ENCODE data around the gene PIEZO2. TPM values are rescaled to one million over a fixed set of nuclear protein-coding genes. Genes with fewer than 3 reads are reported as not detected.

The PIEZO2 gene
- polyA plus RNA-seq, 1 donor (not counting 4 experiments of a cell fraction or from before 2014, with no cell fraction given) = not detected

GRCh38 chr18:10965119-10965518 is 184.2 kb downstream of the PIEZO2 start:
- H2AFZ ChIP-seq (ENCODE audit: control insufficient read depth, low read length) = no peak overlapping the region
- H3K4me3 ChIP-seq (ENCODE audit: control insufficient read depth in 2 of 3, extremely low read depth in 1 of 3, insufficient read depth in 2 of 3, low read depth in 1 of 3, low read length in 3 of 3) = no peak overlapping the region
- FAIRE-seq (no peak), DNase-seq (ENCODE audit: low read depth, low spot score) (no peak)
- H3K9me3 ChIP-seq (ENCODE audit: control insufficient read depth, low read depth, low read length) = no peaks in the 10 kb centered on the region
- H3K36me3 ChIP-seq (ENCODE audit: control insufficient read depth in 2 of 2, extremely low read depth in 1 of 2, insufficient read depth in 2 of 2, low read length in 2 of 2) = no peaks in the 10 kb centered on the region
- H3K9me1 ChIP-seq (ENCODE audit: control insufficient read depth, extremely low read depth, insufficient read depth, low read length) = no peaks in the 10 kb centered on the region
- no peaks in the 10 kb centered on the region for H3K27me3 ChIP-seq (ENCODE audit: control insufficient read depth, extremely low read depth, insufficient read depth, low read length)
- H3K27ac ChIP-seq (ENCODE audit: control insufficient read depth, insufficient read depth, low read length) = no peak overlapping the region
- dilution Hi-C loops (cut with MboI; ENCODE audit: extremely low pct_ligation_motif_present, low sequenced_read_pairs) = no loop called here
- H3K9ac ChIP-seq (ENCODE audit: control insufficient read depth, extremely low read depth, insufficient read depth, low read length) = no peak overlapping the region
- H3K79me2 ChIP-seq (ENCODE audit: control insufficient read depth, insufficient read depth, low read length) = no peaks in the 10 kb centered on the region
- H3K4me1 ChIP-seq (ENCODE audit: control insufficient read depth, extremely low read depth, insufficient read depth, low read length) = no peaks in the 10 kb centered on the region
- TF ChIP-seq EZH2 (IDR thresholded peaks at IDR 0.05; ENCODE audit: low read length) (no peak), CTCF (optimal IDR thresholded peaks at IDR 0.05 in 1 of 3, IDR thresholded peaks at IDR 0.05 in 1 of 3, conservative IDR thresholded peaks at IDR 0.05 in 1 of 3; ENCODE audit: extremely low read depth in 1 of 3, insufficient read depth in 2 of 3, low read length in 3 of 3) (no peak)
- no peaks in the 10 kb centered on the region for H4K20me1 ChIP-seq (ENCODE audit: control insufficient read depth, extremely low read depth, insufficient read depth, low read length)
- no peak overlapping the region for H3K4me2 ChIP-seq (ENCODE audit: control insufficient read depth, extremely low read depth, insufficient read depth, low read depth, low read length)

GRCh38 chr18:10953672-10954071 is 195.7 kb downstream of the PIEZO2 start:
- no peak for TF ChIP-seq EZH2 (IDR thresholded peaks at IDR 0.05; ENCODE audit: low read length)
- no peak for TF ChIP-seq CTCF (optimal IDR thresholded peaks at IDR 0.05 in 1 of 3, IDR thresholded peaks at IDR 0.05 in 1 of 3, conservative IDR thresholded peaks at IDR 0.05 in 1 of 3; ENCODE audit: extremely low read depth in 1 of 3, insufficient read depth in 2 of 3, low read length in 3 of 3)
- Histone ChIP-seq H3K9me3 (ENCODE audit: control insufficient read depth, low read depth, low read length) (no peaks in the 10 kb centered on the region), H2AFZ (ENCODE audit: control insufficient read depth, low read length) (no peak overlapping the region), H4K20me1 (ENCODE audit: control insufficient read depth, extremely low read depth, insufficient read depth, low read length) (no peaks in the 10 kb centered on the region), H3K4me2 (ENCODE audit: control insufficient read depth, extremely low read depth, insufficient read depth, low read depth, low read length) (no peak overlapping the region), H3K79me2 (ENCODE audit: control insufficient read depth, insufficient read depth, low read length) (no peaks in the 10 kb centered on the region), H3K4me3 (ENCODE audit: control insufficient read depth in 2 of 3, extremely low read depth in 1 of 3, insufficient read depth in 2 of 3, low read depth in 1 of 3, low read length in 3 of 3) (no peak overlapping the region), H3K4me1 (ENCODE audit: control insufficient read depth, extremely low read depth, insufficient read depth, low read length) (no peaks in the 10 kb centered on the region), H3K9ac (ENCODE audit: control insufficient read depth, extremely low read depth, insufficient read depth, low read length) (no peak overlapping the region), H3K36me3 (ENCODE audit: control insufficient read depth in 2 of 2, extremely low read depth in 1 of 2, insufficient read depth in 2 of 2, low read length in 2 of 2) (no peaks in the 10 kb centered on the region), H3K27ac (ENCODE audit: control insufficient read depth, insufficient read depth, low read length) (no peak overlapping the region), H3K27me3 (ENCODE audit: control insufficient read depth, extremely low read depth, insufficient read depth, low read length) (no peaks in the 10 kb centered on the region), H3K9me1 (ENCODE audit: control insufficient read depth, extremely low read depth, insufficient read depth, low read length) (no peaks in the 10 kb centered on the region)
- dilution Hi-C loops (cut with MboI; ENCODE audit: extremely low pct_ligation_motif_present, low sequenced_read_pairs) = no loop called here
- DNase-seq (ENCODE audit: low read depth, low spot score) (no peak), FAIRE-seq (no peak)

All from keratinocyte (primary cell).